Body of pancreas (tissue), 4 donors: Measurements from ENCODE around the gene HOMER2. TPM values are rescaled to one million over a fixed set of nuclear protein-coding genes. Genes with fewer than 3 reads are reported as not detected.

Source experiments
- ATAC-seq: fragments of 150-250 bp; one replicate; pipeline ENCODE4 v1.9.1; 2016
- DNase-seq, 4 donors: peaks; one replicate each; pipeline ENCODE4 v3.0.0-alpha.2; 2019
- H3K27ac ChIP-seq, 4 donors: fragments of 200-600 bp; sonication (generic); 1 replicate in 3 of 4; 2 replicates in 1 of 4; pipeline versions ENCODE4 v1.5.1 to v1.6.1; 2016 to 2019; ENCODE audit warnings: mild to moderate bottlenecking in 1 of 4, mixed read lengths in 1 of 4, moderate library complexity in 1 of 4
- H3K27me3 ChIP-seq, 2 donors: fragments of 200-600 bp; sonication (generic); one replicate each; pipeline ENCODE4 v1.6.0; 2016; ENCODE audit warnings: mild to moderate bottlenecking in 1 of 2
- H3K36me3 ChIP-seq, 2 donors: fragments of 200-600 bp; sonication (generic); replicated peaks in 1 of 2; 2 replicates each; pipeline ENCODE4 v1.5.1; 2016; ENCODE audit warnings: low read depth in 2 of 2; ENCODE audit not compliant: insufficient read depth in 1 of 2
- H3K4me1 ChIP-seq: fragments of 200-600 bp; sonication (generic); one replicate; pipeline ENCODE4 v1.6.0; 2016
- H3K4me3 ChIP-seq, 2 donors: fragments of 200-600 bp; sonication (generic); 1 replicate in 1 of 2; 2 replicates in 1 of 2; pipeline ENCODE4 v1.5.1; 2016 to 2019
- H3K9me3 ChIP-seq, 3 donors: fragments of 200-600 bp; sonication (generic); 1 replicate in 2 of 3; 2 replicates in 1 of 3; pipeline ENCODE4 v1.5.1; 2016
- CTCF ChIP-seq, 7 experiments: fragments of 450-650 bp in 4 of 7; fragments of 200-600 bp in 3 of 7; sonication (generic) in 3 of 7; IDR thresholded peaks; one replicate each; pipeline ENCODE4 v1.5.1; 2016 to 2019; ENCODE audit warnings: antibody characterized with exemption in 7 of 7
- POLR2A ChIP-seq, 3 donors: fragments of 450-650 bp; IDR thresholded peaks; one replicate each; pipeline ENCODE4 v1.6.1; 2016; ENCODE audit warnings: antibody characterized with exemption in 3 of 3, mild to moderate bottlenecking in 2 of 3
- WGBS, 2 donors: methylation state at CpG; one replicate each; pipeline ENCODE4 v1.1.5; 2017; 5-methylcytosine and 5-hydroxymethylcytosine counted together
- intact Hi-C: fragments of 100-400 bp; cut with DNase I; formaldehyde crosslinking; loops from one replicate; pipeline ENCODE4 v1.15.1; 2023
- total RNA-seq, 2 donors: library from RNA; depleted of rRNA; stranded (reverse); fragments of >200 nt; gene quantifications; one replicate each; pipeline ENCODE4 v1.1.0, GENCODE V29; 2016

HOMER2 gene
- total RNA-seq, 2 donors from 2014 or later: 331 to 469 TPM

GRCh38 chr15:82880704-82881103 is 71.8 kb downstream of the HOMER2 start:
- 62 to 64% methylated on average over 6 of the region's 6 CpGs for WGBS, 2 donors
- Histone ChIP-seq H3K4me3 (no peak overlapping the region), H3K36me3 (peaks cover 0 to 3% of the 10 kb centered on the region in 2 donors), H3K27ac (peak overlapping the region in 3 of 4 donors; percentile 30 to 44 (median 34)), H3K4me1 (peaks cover 35% of the 10 kb centered on the region), H3K9me3 (no peaks in the 10 kb centered on the region), H3K27me3 (no peaks in the 10 kb centered on the region)
- intact Hi-C loops: no loop called here
- DNase-seq: no peak
- peak; percentile 37 for ATAC-seq
- TF ChIP-seq CTCF (IDR thresholded peaks at IDR 0.05): no peak
- TF ChIP-seq POLR2A (IDR thresholded peaks at IDR 0.05): no peak

- TF ChIP-seq CTCF (IDR thresholded peaks at IDR 0.05): no peak
- TF ChIP-seq POLR2A (IDR thresholded peaks at IDR 0.05): no peak
- Histone ChIP-seq H3K36me3 (peaks cover 0 to 6% of the 10 kb centered on the region in 2 donors), H3K27me3 (no peaks in the 10 kb centered on the region), H3K9me3 (no peaks in the 10 kb centered on the region), H3K4me1 (peaks cover 38% of the 10 kb centered on the region), H3K4me3 (no peak overlapping the region), H3K27ac (no peak overlapping the region)
- intact Hi-C loops: no loop called here
- DNase-seq (no peak), ATAC-seq (no peak)
- WGBS, 2 donors: 90 to 96% methylated on average over 5 of the region's 5 CpGs
These were observed 74.2 kb downstream of the HOMER2 start for GRCh38 chr15:82878325-82878724.

DNA sequence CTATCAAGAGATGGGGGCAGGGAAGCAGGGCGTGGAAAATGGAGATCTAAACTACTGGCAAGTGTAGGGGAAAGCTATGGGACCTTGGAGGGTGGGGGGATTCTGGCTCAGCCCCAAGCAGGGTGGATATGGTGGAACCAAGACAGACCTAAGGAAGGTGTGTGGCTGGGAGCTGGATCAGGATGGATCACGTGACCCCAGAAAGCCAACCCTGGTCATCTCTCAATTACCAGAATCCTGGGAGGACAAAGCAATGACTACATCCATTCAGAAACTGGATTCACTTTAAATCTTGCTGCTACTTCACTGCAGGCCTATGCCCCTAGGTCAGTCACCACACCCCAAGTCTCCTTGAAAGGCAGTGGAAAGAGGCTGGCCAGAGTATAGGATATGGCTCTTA is 74.7 kb downstream of the HOMER2 start:
- peaks cover 0 to 8% of the 10 kb centered on the region in 2 donors for H3K36me3 ChIP-seq
- peaks cover 39% of the 10 kb centered on the region for H3K4me1 ChIP-seq
- H3K4me3 ChIP-seq: no peak overlapping the region
- WGBS, 2 donors: 87 to 98% methylated on average over 2 of the region's 2 CpGs
- no peaks in the 10 kb centered on the region for H3K27me3 ChIP-seq
- no peak for ATAC-seq
- no peak for DNase-seq
- no peak overlapping the region for H3K27ac ChIP-seq
- intact Hi-C loops: no loop called here
- TF ChIP-seq POLR2A (IDR thresholded peaks at IDR 0.05) (no peak), CTCF (IDR thresholded peaks at IDR 0.05) (no peak)
- no peaks in the 10 kb centered on the region for H3K9me3 ChIP-seq

- no peak for ATAC-seq
- 48 to 67% methylated on average over 7 of the region's 7 CpGs for WGBS, 2 donors
- Histone ChIP-seq H3K27ac (peak overlapping the region in 1 of 4 donors; percentile 1), H3K4me1 (peaks cover 51% of the 10 kb centered on the region), H3K4me3 (no peak overlapping the region), H3K9me3 (no peaks in the 10 kb centered on the region), H3K36me3 (peaks cover 0 to 10% of the 10 kb centered on the region in 2 donors), H3K27me3 (no peaks in the 10 kb centered on the region)
- no peak for TF ChIP-seq POLR2A (IDR thresholded peaks at IDR 0.05)
- DNase-seq: no peak
- intact Hi-C loops: no loop called here
These were observed 77.0 kb downstream of the HOMER2 start for GRCh38 chr15:82875411-82876003.

- Histone ChIP-seq H3K27me3 (no peaks in the 10 kb centered on the region), H3K36me3 (peaks cover 0 to 10% of the 10 kb centered on the region in 2 donors), H3K4me1 (peaks cover 57% of the 10 kb centered on the region), H3K4me3 (no peak overlapping the region), H3K9me3 (no peaks in the 10 kb centered on the region), H3K27ac (peak overlapping the region in 1 of 4 donors; percentile 1)
- intact Hi-C loops: no loop called here
- ATAC-seq (no peak), DNase-seq (no peak)
- TF ChIP-seq CTCF (IDR thresholded peaks at IDR 0.05) (no peak), POLR2A (IDR thresholded peaks at IDR 0.05) (no peak)
- 50 to 79% methylated on average over 10 of the region's 10 CpGs for WGBS, 2 donors
These were observed 77.6 kb downstream of the HOMER2 start for GRCh38 chr15:82874961-82875360.
